ENCODE data around the gene TENM4.

TENM4 gene

DNA sequence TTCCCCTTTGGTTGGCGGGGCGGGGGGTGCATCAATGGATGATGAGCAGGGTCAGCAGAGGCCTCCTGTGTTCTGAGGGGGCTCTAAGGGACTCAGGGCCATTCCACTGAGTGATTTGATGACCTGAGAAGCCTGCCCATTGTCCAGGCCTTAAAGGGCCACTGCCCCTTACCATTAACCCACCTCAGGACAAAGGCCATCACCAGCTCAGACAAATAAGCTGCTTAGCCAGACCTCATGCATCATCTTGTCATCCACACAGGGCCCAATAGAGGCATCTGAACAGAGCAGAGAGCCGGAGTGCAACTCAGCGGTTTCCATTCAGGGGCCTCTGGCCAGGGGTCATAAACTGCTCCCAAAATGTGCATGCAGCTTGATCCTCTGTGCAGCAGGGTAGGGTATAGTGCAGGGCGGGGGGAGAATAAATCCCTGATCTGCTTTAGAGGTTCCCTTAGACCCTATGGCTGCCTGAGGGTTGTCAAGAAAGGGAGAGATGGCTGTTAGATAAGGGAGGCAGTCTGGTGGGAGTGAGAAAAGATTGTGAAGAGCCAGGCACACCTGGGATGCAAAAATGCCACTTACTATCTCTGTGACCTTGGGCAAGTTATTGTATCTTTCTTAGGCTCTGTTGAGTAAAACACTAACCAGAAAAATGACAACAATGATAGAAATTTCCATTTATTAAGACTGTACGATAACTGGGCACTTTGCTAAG lies 490.7 kb downstream of the TENM4 start:
- DNase-seq = no peak

DNA sequence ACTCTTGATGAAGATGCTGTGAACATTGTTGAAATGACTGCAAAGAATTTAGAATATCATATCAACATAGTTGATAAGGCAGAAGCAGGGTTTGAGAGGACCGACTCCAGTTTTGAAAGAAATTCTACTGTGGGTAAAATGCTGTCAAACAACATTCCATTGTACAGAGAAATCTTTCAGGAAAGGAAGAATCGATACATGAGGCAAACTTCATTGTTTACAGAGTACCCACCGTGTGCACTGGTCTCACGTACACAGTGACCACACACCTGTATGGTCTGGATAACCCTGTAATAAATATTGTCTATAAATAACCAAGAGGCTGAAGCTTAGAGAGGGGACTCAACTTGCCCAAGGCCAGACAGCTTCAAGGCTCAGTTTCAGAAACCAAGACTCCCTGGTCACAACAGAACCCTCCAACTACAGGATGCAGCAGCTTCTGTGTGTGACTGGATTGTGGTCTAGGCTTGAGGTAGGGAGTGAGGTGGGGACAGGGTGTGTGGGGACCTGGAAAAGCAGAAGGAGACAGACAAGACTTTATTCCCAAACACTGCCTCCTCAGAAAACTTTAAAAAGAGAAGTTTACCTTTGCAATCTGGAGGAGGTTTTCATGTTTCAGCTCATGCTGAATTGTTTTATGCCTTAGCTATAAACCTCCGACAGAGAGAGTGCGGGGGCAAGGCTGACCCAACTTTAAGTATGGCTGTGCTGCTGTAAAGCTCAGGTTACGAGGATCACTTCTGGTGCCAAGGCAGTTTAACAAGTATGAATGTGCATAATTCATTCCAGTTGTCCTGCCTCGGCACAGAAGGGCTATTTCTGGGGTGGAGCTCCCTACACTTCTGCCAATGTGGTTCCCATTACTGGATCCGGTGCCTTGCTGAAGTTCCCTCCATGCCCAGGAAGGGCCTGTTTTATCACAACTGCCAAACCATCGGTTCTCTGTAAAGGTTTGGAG lies 493.6 kb downstream of the TENM4 start:
- DNase-seq = no peak

DNA sequence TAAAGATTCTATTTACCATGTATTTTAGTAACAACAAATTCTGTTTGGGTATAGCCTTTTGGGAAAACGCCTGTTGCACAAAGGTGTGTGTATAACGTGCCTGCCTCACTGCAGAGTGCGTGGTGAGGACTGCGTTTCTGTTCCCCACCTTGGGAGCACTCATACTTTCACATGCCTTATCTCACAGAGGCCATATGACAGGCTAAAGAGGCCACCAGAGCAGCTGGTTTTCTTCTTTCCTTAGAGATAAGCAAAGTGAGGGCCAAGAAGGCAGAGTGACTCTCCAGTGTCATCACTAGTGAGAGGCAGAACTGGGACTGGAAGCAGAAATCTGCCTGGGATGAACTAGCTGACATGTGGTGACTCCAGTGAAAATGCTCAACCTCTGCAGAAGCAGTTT lies 497.0 kb downstream of the TENM4 start:
- no peak for DNase-seq

DNA sequence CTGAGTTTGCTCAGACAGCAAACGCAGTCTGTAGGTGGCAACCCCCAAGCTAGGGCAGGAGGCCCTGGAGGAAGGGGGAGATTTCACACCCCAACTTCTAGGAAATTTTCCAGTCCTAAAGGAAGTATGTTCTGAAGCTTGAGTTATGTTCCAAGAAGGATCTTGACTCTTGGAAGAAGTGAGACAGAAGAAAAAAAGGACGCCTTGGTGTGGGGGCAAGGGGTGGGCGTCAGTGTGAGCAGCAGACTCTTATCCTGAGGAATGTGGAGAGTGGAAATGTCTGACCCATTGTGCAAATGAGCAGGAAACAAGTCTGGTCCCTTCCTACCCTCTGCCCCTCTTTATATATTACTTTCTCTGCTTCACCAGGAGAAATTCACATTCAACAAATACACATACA lies 497.7 kb downstream of the TENM4 start:
- DNase-seq = no peak

DNA sequence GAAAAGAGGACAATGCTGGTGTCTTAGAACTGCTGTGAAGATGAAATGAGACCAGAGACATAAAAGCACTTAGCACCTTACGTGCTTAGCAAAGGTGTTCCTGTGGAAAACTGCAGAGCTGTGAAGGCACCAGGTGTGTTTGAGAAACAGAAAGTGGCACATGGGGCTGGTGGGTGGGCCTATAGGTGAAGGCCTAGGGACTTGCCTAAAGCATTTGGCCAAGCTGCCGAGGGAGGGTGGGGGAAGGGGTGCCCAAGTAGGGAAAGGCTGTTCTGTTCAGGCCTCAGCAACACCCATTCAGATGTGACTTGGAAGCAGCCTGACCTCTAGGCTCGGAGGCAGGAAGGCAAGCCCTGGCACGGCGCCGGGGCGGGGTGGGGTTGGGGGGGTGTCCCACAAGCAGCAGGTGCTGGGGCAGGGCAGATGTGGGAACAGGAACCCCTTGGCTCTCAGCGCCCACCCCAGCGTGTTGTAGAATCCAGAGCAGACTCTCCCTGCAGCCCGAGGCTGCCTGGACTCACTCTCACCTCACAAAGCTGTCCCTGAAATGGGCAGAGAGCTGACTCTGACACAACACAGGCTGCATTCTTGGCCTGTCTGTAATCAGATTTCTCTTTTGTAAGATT lies 499.5 kb downstream of the TENM4 start:
- DNase-seq = no peak

DNA sequence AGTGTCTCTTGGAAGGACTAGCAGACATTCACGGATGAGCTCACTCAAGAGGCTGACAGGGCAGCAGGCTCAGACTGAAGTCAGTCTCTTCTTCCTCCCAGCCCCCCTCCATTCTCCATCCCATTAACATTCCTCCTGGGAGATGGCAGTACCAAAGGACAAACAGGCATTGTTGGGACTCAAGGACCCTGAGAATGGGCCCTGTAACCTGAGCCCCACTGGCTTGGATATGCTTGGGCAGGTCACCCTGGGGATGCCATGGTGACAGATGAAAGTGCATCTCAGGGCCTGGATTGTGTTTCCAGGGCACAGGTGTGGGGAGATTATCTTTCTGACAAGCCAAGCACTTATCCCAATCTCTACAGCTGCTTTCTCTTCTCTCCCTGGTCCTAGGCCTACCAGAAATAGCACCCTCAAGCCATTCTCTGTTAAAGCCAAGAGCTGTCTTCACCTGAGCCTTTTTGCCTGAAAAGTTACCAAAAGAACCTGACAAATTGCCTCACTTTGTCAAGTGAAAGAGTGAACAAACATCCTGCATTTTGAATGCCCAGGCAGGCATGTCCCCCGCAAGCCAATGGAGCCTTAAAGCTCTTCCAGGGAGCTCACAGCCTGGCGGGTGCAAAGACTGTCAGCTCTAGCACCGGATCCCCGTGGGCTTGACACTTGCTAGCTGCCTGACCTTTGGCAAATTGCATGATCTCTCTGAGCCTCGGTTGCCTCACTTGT lies 500.2 kb downstream of the TENM4 start:
- no peak for DNase-seq

DNA sequence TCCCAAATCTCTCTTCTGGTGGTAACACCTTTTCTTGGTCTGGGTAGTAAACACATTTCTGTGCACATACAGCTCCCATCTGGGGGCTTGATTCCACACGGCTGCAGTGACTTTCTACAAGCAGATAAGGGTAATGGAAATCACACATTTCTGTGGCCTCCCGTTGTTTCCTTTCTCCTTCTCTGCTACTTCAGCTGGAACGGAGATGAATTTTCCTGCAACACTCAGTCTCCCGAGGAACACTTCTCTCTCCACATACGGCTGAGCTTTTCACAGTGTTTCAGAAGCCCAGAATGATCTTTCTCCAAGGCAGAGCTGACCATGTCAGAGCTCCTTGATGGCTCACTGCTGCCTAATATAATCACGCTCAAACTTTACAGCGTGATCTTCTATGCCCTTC lies 501.9 kb downstream of the TENM4 start:
- DNase-seq = no peak

DNA sequence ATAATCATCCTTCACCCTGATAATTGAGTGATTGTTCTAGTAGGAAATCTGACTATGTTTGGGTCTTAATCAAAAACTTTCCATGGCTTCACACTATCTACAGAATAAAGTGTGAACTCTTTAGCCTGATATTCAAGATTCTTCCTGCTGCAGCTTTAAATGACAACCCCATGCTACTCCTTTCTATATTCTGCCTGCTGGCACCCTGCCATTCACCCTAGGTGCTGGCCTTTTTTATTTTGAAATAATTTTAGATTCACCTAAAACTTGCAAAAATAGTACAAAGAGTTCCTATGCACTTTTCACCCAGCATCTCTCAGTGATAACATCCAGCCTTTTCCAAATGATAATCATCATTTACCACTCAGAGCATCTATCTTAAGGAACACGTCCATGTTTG lies 502.8 kb downstream of the TENM4 start:
- no peak for DNase-seq

DNA sequence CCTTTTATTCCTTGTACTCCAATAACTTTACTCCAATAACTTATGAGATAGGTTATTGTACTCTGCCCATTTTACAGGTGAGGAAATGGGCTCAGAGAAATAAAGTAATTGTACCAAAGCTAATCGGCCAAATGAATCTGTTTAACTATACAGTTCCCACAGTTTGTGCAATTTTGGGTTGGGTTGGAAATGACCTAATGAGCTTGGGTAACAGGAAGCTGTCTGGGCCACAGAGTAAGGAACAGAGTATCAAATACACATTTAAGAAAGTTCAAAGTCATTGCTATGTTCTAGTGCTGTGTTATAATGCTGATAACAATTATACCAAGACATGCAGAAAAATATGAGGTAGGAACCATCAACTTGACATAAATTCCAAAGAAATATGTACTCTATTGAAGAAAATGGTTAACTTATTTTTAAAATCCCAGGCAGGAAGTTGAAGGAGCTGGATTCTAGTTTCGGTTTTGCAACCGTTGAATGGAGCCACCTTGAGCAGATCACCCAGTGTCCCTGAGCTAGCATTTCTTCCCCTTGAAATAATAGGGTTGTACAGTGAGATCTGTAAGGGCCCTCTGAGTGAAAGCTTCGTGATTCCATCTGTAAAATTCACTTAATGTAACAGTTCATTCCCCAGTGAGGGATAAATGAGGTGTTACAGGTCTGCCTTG lies 505.3 kb downstream of the TENM4 start:
- no peak for DNase-seq

DNA sequence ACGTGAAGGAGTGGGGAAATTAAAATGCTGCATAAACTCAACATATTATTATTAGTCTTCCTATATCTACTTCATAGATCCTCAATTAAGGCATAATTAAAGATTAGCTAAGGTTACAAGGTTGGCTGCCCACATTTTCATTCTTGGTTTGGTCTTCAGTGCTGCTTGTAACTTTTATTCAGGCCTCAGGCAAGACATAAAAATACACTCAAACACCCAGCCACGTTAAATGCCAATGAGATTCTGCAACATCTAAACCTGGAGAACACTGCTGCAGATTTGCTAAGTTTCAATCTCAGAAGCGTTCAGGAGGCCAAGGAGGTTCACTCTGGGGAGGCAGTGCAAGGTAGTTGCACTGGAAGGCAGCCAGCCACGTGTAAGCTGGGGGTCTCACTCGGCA lies 507.5 kb downstream of the TENM4 start:
- no peak for DNase-seq

DNA sequence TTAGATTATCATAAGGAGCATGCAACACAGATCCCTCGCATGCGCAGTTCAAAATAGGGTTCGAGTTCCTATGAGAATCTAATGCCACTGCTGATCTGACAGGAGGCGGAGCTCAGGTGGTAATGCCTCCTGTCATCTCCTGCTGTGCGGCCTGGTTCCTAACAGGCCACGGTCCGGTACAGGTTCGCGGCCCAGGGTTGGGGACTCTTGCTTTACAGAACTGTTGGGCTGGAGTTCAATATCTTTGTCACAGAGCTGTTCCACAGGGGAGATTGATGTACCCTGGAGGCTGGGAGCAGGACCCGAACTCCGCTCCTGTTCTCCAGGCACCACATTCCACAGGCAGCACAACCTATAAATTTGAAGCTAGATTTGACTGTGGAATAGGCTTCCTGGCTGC lies 508.1 kb downstream of the TENM4 start:
- DNase-seq = no peak

DNA sequence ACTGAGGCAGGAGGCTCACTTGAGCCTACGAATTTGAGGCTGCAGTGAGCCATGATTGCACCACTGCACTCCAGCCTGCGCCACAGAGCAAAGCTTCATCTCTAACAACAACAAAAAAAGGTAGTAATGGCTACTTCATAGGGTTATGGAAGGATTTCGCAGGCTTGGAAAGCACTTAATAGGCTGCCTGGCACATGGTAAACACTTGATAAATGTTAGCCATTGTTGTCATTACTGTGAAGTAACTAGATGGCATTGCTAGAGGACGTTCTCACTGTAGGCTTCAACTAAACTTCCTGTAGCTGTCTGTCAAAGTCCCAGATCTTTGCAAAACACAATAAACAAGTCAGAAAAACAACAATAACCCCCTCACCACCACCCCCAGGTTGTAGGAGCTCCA lies 508.9 kb downstream of the TENM4 start:
- DNase-seq = no peak

DNA sequence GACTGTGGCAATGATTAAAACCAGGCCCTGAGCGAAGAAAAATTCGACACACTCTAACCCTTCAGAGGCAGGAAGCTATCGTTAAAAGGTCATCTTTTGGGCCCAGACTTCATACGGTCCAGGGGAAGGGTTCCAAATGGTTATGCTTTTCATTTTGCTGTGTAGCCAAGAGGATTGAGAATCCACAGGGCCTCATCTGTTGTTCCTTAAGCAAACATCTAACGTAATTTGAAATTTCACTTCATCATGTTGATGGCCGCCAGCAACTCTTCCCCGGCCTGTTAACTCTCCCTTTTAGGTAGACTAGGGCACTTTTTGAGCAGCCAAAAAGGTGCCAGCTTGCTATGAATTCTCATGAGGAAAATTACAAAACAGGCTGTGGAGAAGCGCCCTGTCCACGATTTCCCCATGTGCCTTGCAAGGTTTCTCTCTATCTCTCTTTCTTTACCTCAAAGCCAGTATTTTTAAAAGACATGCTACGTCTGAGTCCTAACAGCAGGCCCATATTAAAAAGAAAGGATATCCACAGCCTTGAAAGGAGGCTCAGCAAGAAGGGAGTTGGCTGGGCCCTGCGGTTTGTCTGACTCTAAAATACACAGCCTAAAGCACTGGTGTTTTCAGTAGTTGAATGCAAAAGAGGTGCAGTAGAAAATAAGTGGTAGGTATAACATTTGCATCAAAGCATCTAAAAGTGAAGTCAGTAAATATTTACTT lies 509.9 kb downstream of the TENM4 start:
- no peak for DNase-seq

DNA sequence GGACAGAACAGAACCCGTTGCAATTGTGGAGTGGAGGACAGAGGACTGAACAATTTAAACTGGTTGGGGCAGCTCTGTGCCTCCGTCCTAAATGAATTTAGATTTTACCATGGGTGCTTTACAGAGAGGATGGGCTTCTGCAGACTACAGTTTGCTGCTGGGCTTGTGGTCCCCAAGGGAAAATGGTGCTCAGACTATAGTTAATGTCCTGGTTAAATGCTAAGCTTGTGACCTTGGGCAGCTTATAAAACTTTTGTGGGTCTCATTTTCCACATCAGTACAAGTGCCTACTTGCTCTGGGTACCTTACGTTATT lies 511.0 kb downstream of the TENM4 start:
- no peak for DNase-seq

DNA sequence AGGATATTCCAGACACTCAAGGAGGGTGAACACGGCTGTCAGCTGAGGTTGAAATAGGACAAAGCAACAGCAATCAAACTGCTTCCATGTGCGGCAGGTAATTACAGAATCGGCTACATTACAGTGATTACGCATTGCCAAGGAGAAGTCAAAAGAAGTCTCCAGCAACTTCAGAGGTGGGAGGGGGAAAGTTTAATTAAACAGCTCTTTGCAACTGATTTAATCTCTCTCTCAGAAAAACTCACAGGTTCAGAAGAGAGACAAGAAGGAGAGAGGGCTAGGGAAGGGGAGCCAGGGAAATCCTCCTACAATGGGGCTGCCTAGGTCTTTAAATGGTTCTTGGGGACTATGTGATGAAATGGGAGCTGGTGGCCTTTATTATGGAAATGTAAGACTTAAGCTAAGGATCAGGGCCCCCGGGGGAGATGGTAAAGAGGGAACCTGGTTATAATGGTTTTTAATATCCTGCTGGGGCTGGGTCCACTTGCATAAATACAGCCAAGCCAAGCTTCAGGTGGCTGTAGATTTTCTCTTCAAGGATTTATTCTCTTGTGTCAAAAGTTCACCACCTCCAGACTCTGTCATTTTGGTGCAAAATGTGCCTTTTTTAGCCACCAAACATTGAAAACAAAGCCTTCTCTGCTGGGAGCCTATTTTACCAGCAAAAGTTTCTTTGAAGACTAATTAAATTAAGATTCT lies 511.5 kb downstream of the TENM4 start:
- DNase-seq = no peak

DNA sequence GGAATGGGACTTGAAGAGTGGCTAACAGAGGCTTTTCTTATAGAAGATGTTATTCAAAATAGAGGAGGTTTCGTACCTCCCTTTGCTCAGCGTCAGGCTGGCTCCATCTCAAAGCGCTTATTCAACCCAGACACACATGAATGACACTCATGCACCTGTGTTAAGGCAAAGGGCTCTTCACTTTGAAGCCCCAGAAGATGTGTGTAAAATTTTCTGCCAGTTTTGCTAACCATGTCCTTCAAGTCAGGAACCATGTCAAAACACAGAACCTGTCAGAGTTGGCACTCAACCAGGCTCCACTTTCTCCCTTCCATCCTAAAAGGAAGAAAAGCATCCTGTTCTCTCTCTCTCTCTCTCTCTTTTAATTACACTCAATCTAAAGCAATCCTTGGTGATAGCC lies 513.3 kb downstream of the TENM4 start:
- DNase-seq = no peak

DNA sequence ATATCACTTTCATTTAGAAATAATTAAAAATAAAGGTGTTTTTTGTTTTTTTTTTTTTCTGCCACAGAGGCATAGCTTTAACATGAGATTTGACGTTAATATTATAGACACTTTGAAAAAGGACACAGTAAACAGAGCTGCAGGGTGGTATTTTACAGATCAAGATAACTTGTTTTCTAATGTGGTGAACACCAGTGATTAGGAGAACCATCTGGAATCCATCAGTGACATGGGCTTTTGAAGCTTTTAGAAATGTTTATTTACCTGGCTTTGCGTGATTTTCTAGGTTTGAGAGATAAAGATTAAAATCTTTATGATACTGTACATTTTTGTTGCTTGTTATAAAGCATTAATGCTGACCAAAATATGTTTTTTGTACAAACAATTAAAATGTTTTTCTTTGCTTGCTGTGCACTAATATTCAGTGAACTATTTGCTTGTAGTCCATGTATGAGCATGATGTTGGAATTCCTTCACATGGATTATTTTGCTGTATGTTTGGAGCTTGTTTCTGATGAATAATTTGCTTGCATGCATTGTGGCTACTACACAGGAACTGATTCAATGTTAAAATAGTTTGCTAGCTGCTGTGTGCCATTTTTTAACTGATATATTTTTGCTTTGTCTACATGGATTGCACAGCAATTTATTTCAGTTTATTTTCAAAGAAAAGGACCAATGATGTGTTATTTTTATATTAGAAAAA lies 514.0 kb downstream of the TENM4 start:
- no peak for DNase-seq

DNA sequence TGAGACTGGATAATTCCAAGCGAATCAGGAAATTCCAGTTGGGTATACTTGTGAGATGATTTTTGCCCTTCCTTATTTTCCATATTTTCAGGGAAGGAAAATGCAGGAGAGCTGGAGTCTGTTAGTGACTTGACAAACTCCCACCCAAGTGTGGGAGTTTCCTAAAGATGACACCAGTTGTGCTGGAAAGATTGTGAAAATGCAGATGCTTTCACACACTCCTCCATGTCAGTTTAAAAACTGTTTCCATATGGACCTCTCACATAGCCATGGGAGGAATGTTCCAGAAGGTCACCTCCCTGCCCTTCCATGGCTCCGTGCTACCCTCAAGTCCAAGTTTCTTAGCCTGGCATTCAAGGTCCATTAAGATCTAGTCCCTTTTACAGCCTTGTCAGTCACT lies 515.4 kb downstream of the TENM4 start:
- DNase-seq = no peak

DNA sequence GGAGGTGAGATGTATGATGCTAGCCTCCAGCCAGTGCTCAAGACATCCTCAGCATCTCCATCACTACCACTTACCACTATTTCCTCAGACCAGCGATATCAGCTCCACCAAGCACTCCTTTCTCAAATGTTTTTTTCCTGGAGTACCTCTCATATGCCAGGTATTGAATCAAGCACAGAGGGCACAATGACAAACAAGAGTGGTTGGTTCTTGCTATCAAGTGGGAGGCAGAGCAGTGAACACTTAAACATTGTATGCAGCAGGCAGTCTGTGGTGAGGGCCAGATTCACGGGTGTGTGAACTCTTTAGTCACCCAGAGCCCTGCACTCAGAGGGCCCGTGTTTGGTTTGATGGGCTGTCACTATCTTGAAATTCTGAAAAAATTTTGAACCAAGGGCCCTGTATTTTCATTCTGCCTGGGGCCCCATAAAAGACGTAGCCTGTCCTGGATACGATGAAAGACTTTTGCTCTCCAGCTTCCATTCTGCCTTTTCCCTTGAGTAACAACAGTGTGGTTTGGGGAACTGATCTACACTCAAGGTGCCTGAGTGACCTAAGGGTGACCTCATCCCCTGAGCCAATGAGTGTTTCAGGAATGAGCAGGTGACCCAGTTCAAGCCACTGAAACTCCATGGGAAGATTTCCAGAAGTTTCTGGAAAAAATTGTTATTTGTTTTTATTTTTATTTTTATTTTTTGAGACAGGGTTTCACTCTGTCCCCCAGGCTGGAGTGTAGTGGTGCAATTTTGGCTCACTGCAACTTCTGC lies 517.8 kb downstream of the TENM4 start:
- no peak for DNase-seq

DNA sequence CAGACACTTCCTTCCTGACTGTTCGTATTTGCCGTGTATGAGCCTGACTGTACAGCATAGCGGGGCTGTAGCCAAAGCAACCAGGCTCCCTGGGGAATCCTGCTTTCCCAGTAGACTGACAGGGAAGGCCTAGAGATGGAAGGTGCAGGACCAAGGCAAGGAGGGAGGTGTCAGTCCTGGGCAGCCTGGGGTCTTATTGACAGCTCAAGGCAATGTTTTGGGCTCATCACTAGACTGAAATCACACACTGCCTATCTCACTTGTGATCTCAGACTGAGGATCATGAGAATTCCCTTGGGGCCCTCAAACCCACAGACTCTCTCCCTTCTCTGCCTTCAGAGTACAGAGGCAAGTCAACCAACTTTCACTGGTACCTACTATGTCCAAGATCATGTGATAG lies 519.3 kb downstream of the TENM4 start:
- no peak for DNase-seq
